ENCODE measurements around the gene IL18R1.

Gene IL18R1

DNA sequence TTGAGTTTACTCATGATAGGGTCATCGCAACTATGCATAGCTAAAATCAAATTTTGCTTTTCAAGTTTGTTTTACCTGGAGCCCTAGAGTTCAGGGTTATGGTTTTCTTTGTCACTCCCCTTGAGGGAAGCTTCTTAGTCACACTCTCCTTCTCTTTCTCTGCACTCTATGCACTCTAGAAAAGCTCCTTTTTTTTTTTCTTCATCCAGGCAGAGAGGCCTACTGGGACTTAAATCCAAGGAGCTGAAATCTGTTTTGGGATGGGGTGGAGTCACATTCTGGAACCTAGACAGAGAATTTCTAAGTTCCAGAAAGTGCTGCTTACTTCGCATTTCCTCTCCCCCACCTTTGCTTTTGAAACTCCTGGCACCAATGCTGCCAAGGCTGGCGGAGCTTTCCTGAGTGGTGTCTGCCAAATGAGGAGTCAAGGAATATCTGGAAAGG is 19.1 kb upstream of the IL18R1 start:
- no peak overlapping the region for H3K4me3 Mint-ChIP-seq
- H3K9me3 Mint-ChIP-seq (ENCODE audit: low read depth) = peaks cover 3% of the 10 kb centered on the region
- H3K36me3 Mint-ChIP-seq = peaks cover 3% of the 10 kb centered on the region
- H3K27me3 Mint-ChIP-seq = peaks cover 3% of the 10 kb centered on the region
- H3K27ac Mint-ChIP-seq = no peak overlapping the region
- H3K4me1 Mint-ChIP-seq (ENCODE audit: low read depth) = peaks cover 9% of the 10 kb centered on the region

DNA sequence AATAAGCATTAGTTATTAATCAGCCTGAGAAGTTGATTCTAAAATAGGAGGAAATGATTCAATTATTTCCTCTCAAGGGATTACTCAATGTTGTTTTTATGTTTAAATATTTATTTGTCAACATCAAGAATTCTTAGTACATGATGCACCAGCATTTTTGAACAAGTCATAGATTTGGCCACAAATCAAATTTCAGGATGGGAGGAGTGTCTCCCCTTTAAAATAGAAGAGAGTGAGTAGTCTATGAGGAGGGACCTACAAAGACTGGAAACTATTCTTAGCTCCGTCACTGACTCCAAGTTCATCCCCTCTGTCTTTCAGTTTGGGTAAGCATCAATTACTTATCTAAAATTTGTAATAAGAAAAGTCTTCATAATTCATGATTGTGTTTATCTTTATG is 18.6 kb upstream of the IL18R1 start:
- Mint-ChIP-seq H3K9me3 (ENCODE audit: low read depth) (peaks cover 3% of the 10 kb centered on the region), H3K4me1 (ENCODE audit: low read depth) (peaks cover 9% of the 10 kb centered on the region), H3K4me3 (no peak overlapping the region), H3K36me3 (peaks cover 3% of the 10 kb centered on the region), H3K27me3 (peaks cover 3% of the 10 kb centered on the region), H3K27ac (no peak overlapping the region)

DNA sequence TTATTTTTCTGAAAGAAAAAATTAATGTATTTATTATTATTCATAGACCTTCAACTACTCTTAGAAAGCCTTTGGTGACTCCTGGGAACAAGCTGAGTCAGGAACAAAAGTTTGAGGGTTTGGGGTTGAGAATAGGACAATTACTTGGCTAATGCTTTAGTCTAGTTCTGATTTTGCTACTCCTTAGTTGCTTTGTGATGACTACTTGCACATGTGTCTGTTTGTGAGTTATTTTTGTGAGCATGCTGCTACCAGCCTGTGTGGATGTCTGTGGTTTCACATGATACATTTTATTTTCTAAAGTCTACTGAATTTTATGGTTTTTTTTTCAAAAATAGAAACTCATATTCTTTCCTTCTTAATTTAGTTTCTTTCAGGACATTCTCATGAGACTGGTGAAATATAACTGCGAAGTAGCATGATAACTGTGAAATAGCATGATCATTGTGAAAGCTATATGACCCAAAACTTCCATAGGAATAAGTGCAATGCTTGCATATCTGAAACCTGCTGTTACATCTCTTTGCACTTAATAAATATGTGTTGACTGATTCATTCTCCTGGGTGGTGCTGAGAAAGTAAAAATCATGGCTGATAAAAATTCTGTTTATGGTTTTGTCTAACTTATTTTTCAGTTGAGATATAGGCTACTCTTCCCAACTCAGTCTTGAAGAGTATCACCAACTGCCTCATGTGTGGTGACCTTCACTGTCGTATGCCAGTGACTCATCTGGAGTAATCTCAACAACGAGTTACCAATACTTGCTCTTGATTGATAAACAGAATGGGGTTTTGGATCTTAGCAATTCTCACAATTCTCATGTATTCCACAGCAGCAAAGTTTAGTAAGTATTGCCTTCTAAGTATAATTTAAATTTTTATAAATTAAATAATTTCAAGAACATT is 17.9 kb upstream of the IL18R1 start:
- Mint-ChIP-seq H3K27ac (no peak overlapping the region), H3K36me3 (peaks cover 3% of the 10 kb centered on the region), H3K4me3 (no peak overlapping the region), H3K4me1 (ENCODE audit: low read depth) (peaks cover 9% of the 10 kb centered on the region), H3K9me3 (ENCODE audit: low read depth) (peaks cover 3% of the 10 kb centered on the region), H3K27me3 (peaks cover 3% of the 10 kb centered on the region)

DNA sequence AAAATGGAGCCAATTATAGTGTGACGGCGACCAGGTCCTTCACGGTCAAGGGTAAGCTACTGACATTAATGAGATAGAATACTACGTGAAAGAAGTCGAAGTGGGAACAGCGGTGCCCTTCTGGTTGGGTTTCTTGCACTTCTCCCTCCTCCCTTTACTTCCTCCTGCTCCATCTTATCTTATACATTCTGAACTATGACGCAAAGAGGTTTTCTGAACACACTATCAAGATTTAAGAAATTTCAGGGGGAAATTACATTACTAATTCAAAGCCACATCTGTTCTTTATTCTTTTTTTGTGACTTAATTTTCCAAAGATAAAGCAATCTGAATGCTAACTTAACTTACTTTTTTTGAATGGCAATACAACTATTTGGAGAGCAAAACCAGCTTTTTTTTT is 14.8 kb upstream of the IL18R1 start:
- Mint-ChIP-seq H3K9me3 (ENCODE audit: low read depth) (no peaks in the 10 kb centered on the region), H3K4me1 (ENCODE audit: low read depth) (peaks cover 6% of the 10 kb centered on the region), H3K4me3 (no peak overlapping the region), H3K36me3 (no peaks in the 10 kb centered on the region), H3K27ac (no peak overlapping the region), H3K27me3 (no peaks in the 10 kb centered on the region)

- H3K27ac Mint-ChIP-seq = no peak overlapping the region
Observed at GRCh38 chr2:102342888-102343287, 12.7 kb upstream of the IL18R1 start.

GRCh38 chr2:102344397-102344796 is 11.2 kb upstream of the IL18R1 start:
- Mint-ChIP-seq H3K4me1 (ENCODE audit: low read depth) (no peaks in the 10 kb centered on the region), H3K4me3 (no peak overlapping the region), H3K27me3 (no peaks in the 10 kb centered on the region), H3K9me3 (ENCODE audit: low read depth) (no peaks in the 10 kb centered on the region), H3K36me3 (no peaks in the 10 kb centered on the region), H3K27ac (no peak overlapping the region)

More at GRCh38 chr2:102342888-102343287, 12.7 kb upstream of the IL18R1 start:
- Mint-ChIP-seq H3K9me3 (ENCODE audit: low read depth) (no peaks in the 10 kb centered on the region), H3K4me3 (no peak overlapping the region), H3K36me3 (no peaks in the 10 kb centered on the region), H3K27me3 (no peaks in the 10 kb centered on the region), H3K4me1 (ENCODE audit: low read depth) (peaks cover 2% of the 10 kb centered on the region)

DNA sequence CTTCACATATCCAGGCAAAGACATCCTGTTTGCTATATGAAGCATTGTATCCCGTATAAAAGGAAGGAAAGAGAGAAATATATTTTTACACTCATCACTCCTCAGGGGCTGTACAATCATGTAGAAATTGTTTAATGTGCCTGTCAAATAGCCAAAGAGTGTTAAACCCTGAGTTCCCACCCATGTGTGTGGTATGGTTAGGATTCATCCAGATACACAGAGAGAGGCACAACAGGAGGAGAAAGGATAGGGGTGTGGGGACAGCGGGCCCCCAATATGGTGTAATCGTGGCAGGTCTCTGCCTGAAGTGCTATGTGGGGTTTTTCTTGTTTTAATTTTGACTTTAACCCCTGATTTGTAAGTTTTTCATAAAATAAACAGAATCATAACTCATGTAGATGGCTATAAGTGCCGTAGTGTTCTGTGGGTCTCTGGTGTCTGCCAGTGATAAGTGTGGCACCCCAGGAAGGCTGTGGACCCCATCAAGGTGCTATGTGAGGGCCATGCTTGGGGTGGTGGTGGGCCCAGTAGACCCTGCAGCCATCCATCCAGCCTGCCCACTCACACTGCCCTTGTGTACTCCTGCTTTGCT is 10.2 kb upstream of the IL18R1 start:
- no peak overlapping the region for H3K4me3 Mint-ChIP-seq
- H3K4me1 Mint-ChIP-seq (ENCODE audit: low read depth) = no peaks in the 10 kb centered on the region
- no peaks in the 10 kb centered on the region for H3K27me3 Mint-ChIP-seq
- no peak overlapping the region for H3K27ac Mint-ChIP-seq
- H3K9me3 Mint-ChIP-seq (ENCODE audit: low read depth) = no peaks in the 10 kb centered on the region
- no peaks in the 10 kb centered on the region for H3K36me3 Mint-ChIP-seq

GRCh38 chr2:102346381-102347130 is 9.0 kb upstream of the IL18R1 start:
- H3K4me1 Mint-ChIP-seq (ENCODE audit: low read depth) = no peaks in the 10 kb centered on the region
- H3K27ac Mint-ChIP-seq = no peak overlapping the region
- no peaks in the 10 kb centered on the region for H3K36me3 Mint-ChIP-seq
- H3K4me3 Mint-ChIP-seq = no peak overlapping the region
- no peaks in the 10 kb centered on the region for H3K9me3 Mint-ChIP-seq (ENCODE audit: low read depth)
- no peaks in the 10 kb centered on the region for H3K27me3 Mint-ChIP-seq

GRCh38 chr2:102350137-102350793 is 5.3 kb upstream of the IL18R1 start:
- Mint-ChIP-seq H3K4me1 (ENCODE audit: low read depth) (peaks cover 4% of the 10 kb centered on the region), H3K27me3 (no peaks in the 10 kb centered on the region), H3K36me3 (no peaks in the 10 kb centered on the region), H3K4me3 (no peak overlapping the region), H3K9me3 (ENCODE audit: low read depth) (no peaks in the 10 kb centered on the region), H3K27ac (peak overlapping the region; percentile 8)

GRCh38 chr2:102356381-102356712 is 751 bp downstream of the IL18R1 start:
- H3K9me3 Mint-ChIP-seq (ENCODE audit: low read depth) = no peaks in the 10 kb centered on the region
- H3K4me1 Mint-ChIP-seq (ENCODE audit: low read depth) = peaks cover 47% of the 10 kb centered on the region
- H3K27ac Mint-ChIP-seq = peak overlapping the region; percentile 95
- peak overlapping the region; percentile 89 for H3K4me3 Mint-ChIP-seq
- peaks cover 5% of the 10 kb centered on the region for H3K36me3 Mint-ChIP-seq
- no peaks in the 10 kb centered on the region for H3K27me3 Mint-ChIP-seq

DNA sequence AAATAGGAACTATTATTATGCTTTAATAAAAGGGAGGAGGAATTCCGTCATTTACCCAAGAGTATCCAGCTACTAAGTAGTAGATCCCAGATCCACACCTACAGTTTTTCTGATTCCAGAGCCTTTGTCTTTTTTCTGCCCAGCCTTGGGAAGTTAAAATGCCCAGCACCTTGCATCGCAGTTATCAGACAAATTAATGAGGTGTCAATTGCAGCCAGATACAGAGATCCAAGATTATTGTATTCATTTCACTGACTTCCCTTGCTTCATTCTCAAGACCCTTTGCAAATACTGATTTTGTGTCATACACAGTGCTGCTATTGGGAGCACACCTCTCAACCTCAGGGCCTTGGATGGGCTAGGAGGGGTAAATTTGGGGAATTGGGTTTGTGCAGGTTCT is 1.1 kb downstream of the IL18R1 start:
- Mint-ChIP-seq H3K9me3 (ENCODE audit: low read depth) (no peaks in the 10 kb centered on the region), H3K4me1 (ENCODE audit: low read depth) (peaks cover 51% of the 10 kb centered on the region), H3K36me3 (peaks cover 6% of the 10 kb centered on the region), H3K27ac (peak overlapping the region; percentile 95), H3K27me3 (no peaks in the 10 kb centered on the region), H3K4me3 (peak overlapping the region; percentile 89)

DNA sequence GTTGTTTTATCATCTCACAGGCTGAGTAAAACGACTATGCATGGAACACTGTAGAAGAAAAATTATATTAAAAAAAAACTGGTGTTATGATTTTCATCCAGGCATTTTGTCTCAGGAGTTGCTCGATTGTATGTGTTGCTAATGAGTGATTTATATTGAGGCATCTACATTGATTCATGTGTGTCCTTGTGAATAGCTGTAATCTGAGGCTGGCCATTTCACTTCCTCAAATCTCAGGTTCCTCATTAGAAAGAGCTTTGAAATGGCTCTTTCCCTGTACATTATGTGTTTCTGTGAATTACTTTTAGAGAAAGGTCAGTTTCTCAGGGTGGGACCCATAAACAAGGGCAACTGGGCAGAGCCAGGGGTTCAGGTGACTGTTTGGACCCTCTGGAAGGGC is 2.3 kb downstream of the IL18R1 start:
- peaks cover 60% of the 10 kb centered on the region for H3K4me1 Mint-ChIP-seq (ENCODE audit: low read depth)

DNA sequence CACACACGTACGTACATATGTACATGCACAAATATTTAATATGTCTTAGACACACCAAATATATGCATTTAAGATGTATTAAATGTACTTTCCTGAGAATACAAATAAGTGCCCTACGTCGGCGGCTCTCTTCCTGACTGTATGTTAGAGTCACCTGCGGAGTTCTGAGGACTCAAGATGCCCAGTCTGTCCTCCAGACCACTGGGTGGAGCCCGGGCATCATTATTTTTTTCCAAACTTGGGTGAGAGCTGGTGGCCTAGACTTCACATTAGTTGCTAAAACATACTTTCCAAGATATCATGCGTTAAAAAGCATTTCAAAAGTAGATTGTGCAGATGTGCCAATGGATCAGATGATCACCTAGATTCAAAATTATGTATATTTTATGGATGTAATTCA is 2.9 kb downstream of the IL18R1 start:
- peaks cover 19% of the 10 kb centered on the region for H3K36me3 Mint-ChIP-seq
- H3K27ac Mint-ChIP-seq = peak overlapping the region; percentile 30
- no peaks in the 10 kb centered on the region for H3K9me3 Mint-ChIP-seq (ENCODE audit: low read depth)
- peak overlapping the region; percentile 55 for H3K4me3 Mint-ChIP-seq
- no peaks in the 10 kb centered on the region for H3K27me3 Mint-ChIP-seq
- H3K4me1 Mint-ChIP-seq (ENCODE audit: low read depth) = peaks cover 66% of the 10 kb centered on the region

More for the DNA sequence above, 2.3 kb downstream of the IL18R1 start:
- Mint-ChIP-seq H3K9me3 (ENCODE audit: low read depth) (no peaks in the 10 kb centered on the region), H3K4me3 (peak overlapping the region; percentile 89), H3K27me3 (no peaks in the 10 kb centered on the region), H3K36me3 (peaks cover 15% of the 10 kb centered on the region), H3K27ac (peak overlapping the region; percentile 37)

GRCh38 chr2:102359527-102359926 is 3.9 kb downstream of the IL18R1 start:
- H3K36me3 Mint-ChIP-seq = peaks cover 27% of the 10 kb centered on the region
- H3K4me3 Mint-ChIP-seq = no peak overlapping the region

More at GRCh38 chr2:102359527-102359926, 3.9 kb downstream of the IL18R1 start:
- peak overlapping the region; percentile 16 for H3K27ac Mint-ChIP-seq
- H3K9me3 Mint-ChIP-seq (ENCODE audit: low read depth) = peaks cover 4% of the 10 kb centered on the region
- H3K4me1 Mint-ChIP-seq (ENCODE audit: low read depth) = peaks cover 73% of the 10 kb centered on the region
- H3K27me3 Mint-ChIP-seq = no peaks in the 10 kb centered on the region

Data from activated naive CD8-positive, alpha-beta T cell (primary cell).